Esophagus squamous epithelium (tissue), 5 donors: ENCODE results near the gene PRPF38B. TPM values are rescaled to one million over a fixed set of nuclear protein-coding genes. Genes with fewer than 3 reads are reported as not detected.
"Not testable (repeated sequence)": the region's sequence is repeated elsewhere in the genome, so short reads cannot be mapped to it uniquely, and the experiment has no call there.

Experiments
- DNase-seq: peaks from one replicate; lab custom pipeline; 2025; lab: John Stamatoyannopoulos, UW
- H3K27ac ChIP-seq, 4 donors: fragments of 200-600 bp; sonication (generic); one replicate each; pipeline ENCODE4 v1.5.1; 2016 to 2019; ENCODE audit warnings: mild to moderate bottlenecking in 1 of 4
- H3K27me3 ChIP-seq, 4 donors: fragments of 200-600 bp; sonication (generic); 1 replicate in 3 of 4; 2 replicates in 1 of 4; pipeline versions ENCODE4 v1.5.1 to v1.6.0; 2017 to 2021; ENCODE audit warnings: antibody characterized with exemption in 1 of 4
- H3K36me3 ChIP-seq, 3 donors: fragments of 200-600 bp; sonication (generic); one replicate each; pipeline ENCODE4 v1.5.1; 2016 to 2019
- H3K4me1 ChIP-seq, 3 donors: fragments of 200-600 bp; sonication (generic); one replicate each; pipeline ENCODE4 v1.5.1; 2017 to 2019
- H3K4me3 ChIP-seq, 4 donors: fragments of 200-600 bp; sonication (generic); 1 replicate in 3 of 4; 2 replicates in 1 of 4; pipeline ENCODE4 v1.5.1; 2016 to 2019; ENCODE audit warnings: mild to moderate bottlenecking in 2 of 4, moderate library complexity in 1 of 4
- H3K9me3 ChIP-seq, 3 donors: fragments of 200-600 bp; sonication (generic); one replicate each; pipeline ENCODE4 v1.5.1; 2016 to 2019
- POLR2A ChIP-seq, 4 donors: fragments of 450-650 bp; IDR thresholded peaks; one replicate each; pipeline ENCODE4 v1.6.1; 2017; ENCODE audit warnings: antibody characterized with exemption in 4 of 4, mild to moderate bottlenecking in 4 of 4, moderate library complexity in 3 of 4
- WGBS, 2 donors: methylation state at CpG; one replicate each; pipeline ENCODE4 v1.1.5; 2018; 5-methylcytosine and 5-hydroxymethylcytosine counted together
- intact Hi-C: fragments of 100-400 bp; cut with DNase I; formaldehyde crosslinking; loops from one replicate; pipeline ENCODE4 v1.15.0; 2022
- total RNA-seq, 4 donors: library from RNA; depleted of rRNA; stranded (reverse); fragments of >200 nt; gene quantifications; one replicate each; pipeline ENCODE4 v1.1.0, GENCODE V29; 2016
- TF ChIP-seq, protein P1 (sequence below), 6 experiments: fragments of 450-650 bp in 4 of 6; fragments of 200-600 bp in 2 of 6; sonication (generic) in 2 of 6; IDR thresholded peaks; one replicate each; pipeline ENCODE4 v1.5.1; 2016 to 2019; ENCODE audit warnings: antibody characterized with exemption in 6 of 6, mild to moderate bottlenecking in 4 of 6, moderate library complexity in 4 of 6
- donor health status: DM: yes; HTN: yes; CAD: no.

The PRPF38B gene
- total RNA-seq, 4 donors from 2014 or later: 14.4 to 38.1 (median 27.2) TPM

DNA sequence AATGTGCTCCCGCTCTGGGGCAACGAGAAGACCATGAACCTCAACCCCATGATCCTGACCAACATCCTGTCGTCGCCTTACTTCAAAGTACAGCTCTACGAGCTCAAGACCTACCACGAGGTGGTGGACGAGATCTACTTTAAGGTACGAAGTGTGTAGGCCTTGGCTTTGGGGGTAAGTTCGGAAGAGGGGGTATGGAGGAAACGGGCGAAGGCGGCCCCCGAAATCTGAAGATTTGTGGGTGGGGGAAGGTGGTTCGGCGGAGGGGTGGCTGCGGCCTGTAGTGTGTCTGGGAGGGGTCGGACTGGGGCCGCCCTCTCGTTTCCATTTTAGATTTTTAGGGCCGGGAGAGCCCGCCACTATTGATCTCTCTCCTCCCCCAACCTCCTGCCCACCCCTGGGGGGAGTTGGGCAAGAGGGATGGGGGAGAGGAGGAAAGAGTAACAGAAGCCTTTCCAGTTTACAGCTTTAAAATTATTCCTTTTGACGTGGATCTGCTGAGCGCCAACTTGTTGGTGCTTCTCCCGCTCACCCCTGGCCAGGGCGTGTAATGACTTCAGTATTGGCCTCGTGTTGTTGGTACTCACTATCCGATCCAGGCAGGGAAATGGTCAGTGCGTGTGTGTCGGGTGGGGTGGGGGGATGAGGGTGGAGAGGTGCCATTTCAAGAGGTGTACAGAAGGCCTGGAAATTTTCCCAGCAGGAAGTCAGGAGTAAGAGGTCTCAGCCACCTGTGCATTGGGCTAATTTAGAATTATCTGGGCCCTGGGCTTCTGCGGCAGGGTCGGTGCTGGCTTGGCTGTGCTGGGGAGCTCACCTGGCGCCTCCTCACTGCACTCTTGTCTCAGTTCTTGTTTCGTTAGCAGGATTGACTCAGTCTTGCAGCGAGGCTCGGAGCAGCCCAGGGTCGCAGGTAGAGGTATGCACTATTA lies 880 bp downstream of the PRPF38B start:
- Histone ChIP-seq H3K9me3 (no peaks in the 10 kb centered on the region), H3K4me3 (peak overlapping the region; percentile 75 to 92 (median 88)), H3K27me3 (no peaks in the 10 kb centered on the region), H3K27ac (peak overlapping the region; percentile 95 to 99 (median 98)), H3K36me3 (peaks cover 0 to 28% (median 7%) of the 10 kb centered on the region in 3 donors), H3K4me1 (peaks cover 7 to 48% (median 15%) of the 10 kb centered on the region in 3 donors)
- intact Hi-C loops: no loop called here
- no peak for DNase-seq
- 0% methylated on average over 17 to 25 of the region's 36 CpGs for WGBS, 2 donors
- peak in 1 of 4 donors; percentile 10 for TF ChIP-seq POLR2A (IDR thresholded peaks at IDR 0.05)
- TF ChIP-seq, protein P1, sequence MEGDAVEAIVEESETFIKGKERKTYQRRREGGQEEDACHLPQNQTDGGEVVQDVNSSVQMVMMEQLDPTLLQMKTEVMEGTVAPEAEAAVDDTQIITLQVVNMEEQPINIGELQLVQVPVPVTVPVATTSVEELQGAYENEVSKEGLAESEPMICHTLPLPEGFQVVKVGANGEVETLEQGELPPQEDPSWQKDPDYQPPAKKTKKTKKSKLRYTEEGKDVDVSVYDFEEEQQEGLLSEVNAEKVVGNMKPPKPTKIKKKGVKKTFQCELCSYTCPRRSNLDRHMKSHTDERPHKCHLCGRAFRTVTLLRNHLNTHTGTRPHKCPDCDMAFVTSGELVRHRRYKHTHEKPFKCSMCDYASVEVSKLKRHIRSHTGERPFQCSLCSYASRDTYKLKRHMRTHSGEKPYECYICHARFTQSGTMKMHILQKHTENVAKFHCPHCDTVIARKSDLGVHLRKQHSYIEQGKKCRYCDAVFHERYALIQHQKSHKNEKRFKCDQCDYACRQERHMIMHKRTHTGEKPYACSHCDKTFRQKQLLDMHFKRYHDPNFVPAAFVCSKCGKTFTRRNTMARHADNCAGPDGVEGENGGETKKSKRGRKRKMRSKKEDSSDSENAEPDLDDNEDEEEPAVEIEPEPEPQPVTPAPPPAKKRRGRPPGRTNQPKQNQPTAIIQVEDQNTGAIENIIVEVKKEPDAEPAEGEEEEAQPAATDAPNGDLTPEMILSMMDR (IDR thresholded peaks at IDR 0.05): peak in 2 of 6 experiments; percentile 10 to 20

DNA sequence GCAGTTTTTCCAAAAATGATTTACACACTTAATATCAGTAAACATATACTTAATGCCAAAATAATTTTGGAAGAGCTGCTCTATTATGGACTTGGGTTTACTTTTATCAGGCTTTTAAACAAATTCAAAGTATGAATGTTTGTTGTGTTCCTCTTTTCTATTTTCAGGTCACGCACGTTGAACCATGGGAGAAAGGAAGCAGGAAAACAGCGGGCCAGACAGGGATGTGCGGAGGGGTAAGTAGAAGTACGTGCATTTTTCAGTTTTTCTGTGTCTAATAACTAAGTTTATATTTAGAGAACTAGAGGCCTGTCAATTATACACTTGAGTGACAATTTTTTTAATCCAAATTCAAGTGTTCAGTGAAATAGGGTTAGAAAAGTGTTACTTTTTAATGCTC lies 3.4 kb downstream of the PRPF38B start:
- peaks cover 5 to 53% (median 15%) of the 10 kb centered on the region in 3 donors for H3K36me3 ChIP-seq
- no peak for DNase-seq
- H3K4me1 ChIP-seq: peaks cover 7 to 48% (median 15%) of the 10 kb centered on the region in 3 donors
- no peak overlapping the region for H3K4me3 ChIP-seq
- TF ChIP-seq, protein P1 (IDR thresholded peaks at IDR 0.05): no peak
- TF ChIP-seq POLR2A (IDR thresholded peaks at IDR 0.05): no peak
- intact Hi-C loops: no loop called here
- WGBS, 2 donors: 68 to 69% methylated on average over 5 of the region's 5 CpGs
- H3K27me3 ChIP-seq: no peaks in the 10 kb centered on the region
- peak overlapping the region in 1 of 4 donors; percentile 99 for H3K27ac ChIP-seq
- H3K9me3 ChIP-seq: no peaks in the 10 kb centered on the region

DNA sequence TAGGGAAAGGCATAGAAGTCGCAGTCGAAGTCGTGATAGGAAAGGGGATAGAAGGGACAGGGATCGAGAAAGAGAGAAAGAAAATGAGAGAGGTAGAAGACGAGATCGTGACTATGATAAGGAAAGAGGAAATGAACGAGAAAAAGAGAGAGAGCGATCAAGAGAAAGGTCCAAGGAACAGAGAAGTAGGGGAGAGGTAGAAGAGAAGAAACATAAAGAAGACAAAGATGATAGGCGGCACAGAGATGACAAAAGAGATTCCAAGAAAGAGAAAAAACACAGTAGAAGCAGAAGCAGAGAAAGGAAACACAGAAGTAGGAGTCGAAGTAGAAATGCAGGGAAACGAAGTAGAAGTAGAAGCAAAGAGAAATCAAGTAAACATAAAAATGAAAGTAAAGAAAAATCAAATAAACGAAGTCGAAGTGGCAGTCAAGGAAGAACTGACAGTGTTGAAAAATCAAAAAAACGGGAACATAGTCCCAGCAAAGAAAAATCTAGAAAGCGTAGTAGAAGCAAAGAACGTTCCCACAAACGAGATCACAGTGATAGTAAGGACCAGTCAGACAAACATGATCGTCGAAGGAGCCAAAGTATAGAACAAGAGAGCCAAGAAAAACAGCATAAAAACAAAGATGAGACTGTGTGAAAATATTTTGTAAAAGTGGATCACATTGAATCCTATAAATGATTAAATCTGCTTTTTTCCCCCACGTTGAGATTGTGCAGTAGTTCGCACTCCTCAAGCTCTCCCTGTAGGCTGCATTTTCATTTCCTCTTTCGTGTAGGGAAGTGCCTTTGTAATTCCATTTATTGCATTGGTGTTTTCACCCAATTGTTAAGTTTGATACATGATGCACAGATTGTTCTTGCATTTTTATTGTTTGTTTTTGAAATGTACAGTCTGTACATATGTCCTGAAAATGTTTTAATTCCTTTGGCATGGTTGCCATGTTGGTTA lies 7.5 kb downstream of the PRPF38B start:
- Histone ChIP-seq H3K36me3 (peaks cover 5 to 73% (median 15%) of the 10 kb centered on the region in 3 donors), H3K27ac (peak overlapping the region in 1 of 4 donors; percentile 0), H3K4me3 (no peak overlapping the region), H3K27me3 (no peaks in the 10 kb centered on the region), H3K9me3 (no peaks in the 10 kb centered on the region), H3K4me1 (peaks cover 0 to 32% (median 10%) of the 10 kb centered on the region in 3 donors)
- TF ChIP-seq, protein P1 (IDR thresholded peaks at IDR 0.05): no peak
- no peak for TF ChIP-seq POLR2A (IDR thresholded peaks at IDR 0.05)
- WGBS, 2 donors: 79 to 87% methylated on average over 22 of the region's 22 CpGs
- intact Hi-C loops: no loop called here
- no peak for DNase-seq

DNA sequence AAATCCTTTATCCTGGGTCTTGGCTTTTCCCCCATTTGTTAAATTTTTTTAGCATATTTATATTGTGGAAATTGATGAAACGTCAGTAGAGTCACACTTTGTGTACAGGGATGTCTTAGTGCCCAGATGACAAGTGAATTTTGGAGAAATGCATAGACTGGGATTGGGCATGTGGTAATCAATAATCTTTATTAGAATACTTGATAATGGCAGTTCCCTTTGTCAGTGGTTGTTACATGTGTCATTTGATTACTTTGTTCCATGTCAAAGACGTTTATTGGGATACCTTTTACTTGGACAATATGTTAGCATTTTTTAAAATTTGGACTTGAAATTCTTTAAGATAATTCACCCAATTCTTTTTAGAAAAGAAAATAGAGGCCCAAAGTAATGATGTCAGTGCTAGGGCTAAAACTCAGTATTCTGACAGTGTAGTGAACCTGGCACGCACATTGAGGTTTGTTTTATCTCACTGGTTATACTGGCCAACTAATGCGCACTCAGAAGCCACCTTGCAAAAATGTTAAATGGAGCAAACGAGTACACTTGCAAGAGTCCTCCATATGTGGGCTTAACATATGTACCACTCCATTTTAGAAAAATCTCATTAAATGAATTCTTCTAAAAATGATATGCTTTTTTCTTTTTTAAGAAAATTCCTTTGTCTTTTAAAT lies 9.2 kb downstream of the PRPF38B start:
- no peak for DNase-seq
- Histone ChIP-seq H3K36me3 (peaks cover 5 to 62% (median 15%) of the 10 kb centered on the region in 3 donors), H3K4me3 (no peak overlapping the region), H3K27ac (no peak overlapping the region), H3K4me1 (peaks cover 0 to 22% (median 12%) of the 10 kb centered on the region in 3 donors), H3K27me3 (no peaks in the 10 kb centered on the region), H3K9me3 (no peaks in the 10 kb centered on the region)
- intact Hi-C loops: no loop called here
- 82 to 83% methylated on average over 5 of the region's 5 CpGs for WGBS, 2 donors
- TF ChIP-seq, protein P1 (IDR thresholded peaks at IDR 0.05): no peak
- no peak for TF ChIP-seq POLR2A (IDR thresholded peaks at IDR 0.05)

- Histone ChIP-seq H3K4me1 (peaks cover 0 to 14% (median 12%) of the 10 kb centered on the region in 3 donors), H3K36me3 (peaks cover 5 to 54% (median 15%) of the 10 kb centered on the region in 3 donors)
- DNase-seq, H3K4me3 ChIP-seq, H3K9me3 ChIP-seq, H3K27me3 ChIP-seq, intact Hi-C loops, H3K27ac ChIP-seq: not testable (repeated sequence)
- 93 to 96% methylated on average over 6 of the region's 6 CpGs for WGBS, 2 donors
Observed at GRCh38 chr1:108702109-108702508, 10.0 kb downstream of the PRPF38B start.
